HG02678 (cell line): ENCODE results near the gene KCNJ1.

Experiments
- ATAC-seq: cut with Tn5 transposase; IDR thresholded peaks from one replicate; pipeline ENCODE4 v1.9.1; 2021; ENCODE audit warnings: mild to moderate bottlenecking, moderate library complexity; ENCODE audit not compliant: unreplicated experiment

KCNJ1 gene

DNA sequence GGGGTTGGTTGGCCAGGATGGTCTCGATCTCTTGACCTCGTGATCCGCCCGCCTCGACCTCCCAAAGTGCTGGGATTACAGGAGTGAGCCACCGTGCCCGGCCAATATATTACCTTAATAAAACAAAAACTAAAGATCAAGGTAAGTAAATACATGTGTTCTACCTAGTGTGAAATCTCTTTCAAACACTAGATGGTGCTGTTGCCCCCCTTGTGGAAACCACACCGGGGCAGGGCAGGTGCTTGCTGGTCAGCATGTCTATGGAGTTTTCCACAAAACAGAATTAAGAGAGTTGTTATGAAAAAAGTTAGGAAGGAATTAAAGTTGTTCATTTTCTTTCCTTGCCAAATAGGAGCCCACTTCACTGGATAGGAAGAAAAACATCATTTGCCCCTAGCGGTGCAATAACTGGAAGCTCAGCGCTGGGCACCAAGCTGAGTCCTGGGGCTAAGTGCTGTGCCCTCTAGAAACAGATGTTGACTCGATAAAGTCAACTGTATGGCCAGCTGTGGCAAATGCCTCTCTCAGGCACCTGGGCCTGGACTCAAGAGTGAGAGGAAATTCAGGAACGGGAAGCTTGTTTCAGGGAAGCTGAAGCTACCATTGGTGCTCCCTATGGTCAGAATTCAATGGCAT is 17.7 kb upstream of the KCNJ1 start:
- peak; percentile 86 for ATAC-seq

DNA sequence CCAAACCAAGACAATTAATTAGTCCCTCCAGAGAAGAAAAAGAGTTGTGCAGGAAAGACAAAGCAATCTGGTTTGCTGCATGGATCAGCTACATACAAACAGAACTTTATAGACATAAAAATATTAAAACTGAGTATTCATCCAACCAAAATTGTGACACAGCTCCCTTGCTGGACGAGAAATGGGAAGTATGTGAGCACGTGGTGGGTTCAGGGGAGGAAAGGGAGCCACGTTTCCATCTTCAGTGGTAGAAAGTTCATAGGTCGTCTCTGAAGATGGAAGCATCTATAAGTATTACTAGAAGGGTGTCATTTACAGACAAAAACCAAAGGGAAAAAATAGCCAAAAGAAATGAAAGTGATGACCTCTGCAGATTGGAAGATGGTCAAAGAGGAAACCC is 17.0 kb upstream of the KCNJ1 start:
- ATAC-seq, result no peak

DNA sequence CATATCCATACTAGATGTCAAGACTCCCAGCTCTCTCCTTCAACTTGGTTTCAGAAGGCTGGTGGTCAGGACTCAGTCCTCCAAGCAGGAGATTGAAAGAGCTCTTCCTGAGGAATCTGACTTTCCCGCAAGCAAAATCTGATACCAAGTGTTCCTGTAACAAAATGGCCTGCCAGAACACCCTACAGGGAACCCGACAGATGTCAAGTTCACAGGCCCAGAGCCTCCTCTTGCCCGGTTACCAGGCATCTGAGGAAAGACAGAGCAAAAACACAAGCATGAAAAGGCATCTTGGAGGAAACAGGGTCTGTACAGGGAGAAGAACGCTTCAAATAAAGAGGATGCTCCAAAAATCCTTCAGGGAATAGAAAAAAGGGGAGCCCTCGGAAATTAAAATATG is 15.4 kb upstream of the KCNJ1 start:
- ATAC-seq, result no peak

DNA sequence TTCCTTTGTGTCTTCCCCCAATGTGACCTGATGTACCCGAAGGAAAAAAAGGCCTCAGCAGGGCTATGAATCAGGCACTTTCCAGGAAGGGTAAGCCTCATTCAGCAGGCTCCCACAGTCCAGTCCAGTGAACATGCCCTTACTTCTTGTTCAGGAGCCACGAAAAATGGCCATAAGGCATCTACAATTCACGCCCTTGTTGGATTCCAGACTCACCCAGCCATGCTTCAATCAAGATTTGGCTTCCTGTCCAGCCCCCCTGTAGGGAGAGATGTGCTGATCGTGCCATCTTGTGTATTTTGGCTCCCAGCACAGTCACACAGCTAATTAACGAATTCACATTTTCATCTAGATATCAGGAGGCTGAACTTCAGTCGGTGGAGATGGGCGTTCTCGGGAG is 14.1 kb upstream of the KCNJ1 start:
- no peak for ATAC-seq

DNA sequence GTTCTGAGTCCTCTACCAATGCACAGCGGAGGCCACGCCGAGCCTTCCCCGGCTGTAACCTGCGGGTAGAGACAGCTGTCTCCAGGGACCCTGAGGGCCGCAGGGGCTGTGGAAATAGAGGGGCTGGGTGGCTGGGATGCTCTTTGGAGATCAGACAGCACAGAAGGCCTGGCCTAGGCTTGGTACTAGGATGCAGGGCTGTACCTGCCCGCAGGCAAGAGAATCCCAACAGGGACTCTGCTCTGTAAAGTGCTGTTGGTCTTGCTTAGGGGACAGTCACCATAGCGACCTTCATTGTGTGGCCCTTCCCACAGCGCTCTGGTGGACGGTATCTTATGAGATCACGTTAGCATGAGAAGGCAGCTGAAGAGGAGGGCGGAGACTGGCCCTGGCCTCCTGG is 12.7 kb upstream of the KCNJ1 start:
- no peak for ATAC-seq

DNA sequence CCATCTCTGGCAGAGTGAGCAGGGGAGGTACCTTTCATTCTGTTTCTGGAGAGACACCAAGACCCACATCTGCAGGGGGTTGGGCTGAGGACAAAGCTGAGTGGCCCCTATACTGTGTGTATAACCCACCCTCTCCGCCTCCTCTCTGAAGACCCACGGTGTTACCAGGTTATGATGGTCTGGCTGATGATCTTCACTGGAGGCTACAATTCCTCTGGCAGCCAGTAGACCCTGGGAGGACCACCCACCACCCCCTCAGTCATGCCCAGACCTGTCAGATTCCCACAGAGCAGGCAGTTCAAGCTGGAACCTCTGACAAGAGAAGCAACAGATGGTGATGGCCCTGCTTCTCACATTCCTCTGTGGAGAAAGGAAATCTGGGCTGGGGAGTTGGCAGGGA is 11.4 kb upstream of the KCNJ1 start:
- ATAC-seq, result no peak

DNA sequence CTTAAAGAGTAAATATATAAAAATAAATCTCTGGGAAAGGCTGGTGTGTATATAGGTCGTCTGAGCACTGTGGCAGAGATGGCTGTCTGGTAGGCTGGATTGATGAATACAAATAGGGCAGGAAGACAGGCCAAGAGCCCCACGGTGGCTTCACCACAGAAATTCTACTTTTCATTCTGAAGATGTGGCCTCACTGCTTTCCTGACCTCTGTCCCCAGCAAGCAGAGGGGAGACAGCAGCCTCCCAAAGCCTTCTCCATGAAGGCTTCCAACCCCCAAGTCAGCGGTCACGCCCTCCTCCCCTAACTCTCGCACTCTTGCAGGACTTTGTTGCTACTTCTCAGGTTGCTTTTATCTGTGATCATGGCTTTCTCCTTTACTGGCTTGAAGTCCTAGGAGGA is 10.6 kb upstream of the KCNJ1 start:
- no peak for ATAC-seq

DNA sequence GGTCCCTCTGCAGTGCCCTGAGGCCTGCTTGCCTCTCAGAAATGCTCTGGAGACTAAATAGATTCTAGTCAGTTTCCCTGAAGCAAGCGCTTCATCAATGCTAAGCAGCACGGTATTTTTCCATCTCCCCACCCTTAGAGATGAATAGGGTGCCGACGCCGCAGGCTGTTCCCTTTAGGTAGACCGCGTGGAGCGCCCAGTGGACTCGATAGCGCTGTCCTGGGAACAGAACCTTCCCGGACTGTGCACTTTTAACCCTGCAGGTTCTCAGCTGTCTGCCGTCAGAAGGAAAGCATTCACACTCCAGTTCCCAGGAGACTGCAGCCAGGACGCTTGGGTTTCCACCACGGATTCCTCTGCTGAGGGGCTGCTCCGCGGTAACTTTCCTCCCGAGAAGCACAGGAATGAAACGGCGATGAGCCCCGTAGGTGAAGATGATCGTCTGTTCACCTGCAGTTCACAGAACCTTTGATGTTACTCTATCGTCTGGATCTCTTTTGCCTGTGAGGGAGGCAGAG is 9.1 kb upstream of the KCNJ1 start:
- ATAC-seq, result no peak

DNA sequence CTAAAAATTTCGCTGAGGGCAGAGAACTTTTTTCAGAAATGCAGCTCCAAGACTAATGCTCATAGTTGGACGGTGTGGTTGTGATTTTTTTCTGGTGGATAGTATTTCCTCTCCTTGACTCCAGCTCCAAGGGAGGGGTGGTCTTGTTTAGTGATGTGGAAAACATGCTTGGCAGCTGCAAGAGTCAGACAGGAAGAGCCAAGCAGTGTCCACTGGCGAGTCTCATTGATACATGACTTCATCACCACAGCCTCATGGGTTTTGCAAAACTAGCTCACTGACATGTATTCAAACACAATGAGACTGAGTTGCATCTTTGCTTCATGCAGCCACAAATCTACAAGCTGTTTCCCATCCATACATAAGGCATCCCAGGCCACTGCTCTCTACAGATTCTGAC is 7.3 kb upstream of the KCNJ1 start:
- no peak for ATAC-seq

DNA sequence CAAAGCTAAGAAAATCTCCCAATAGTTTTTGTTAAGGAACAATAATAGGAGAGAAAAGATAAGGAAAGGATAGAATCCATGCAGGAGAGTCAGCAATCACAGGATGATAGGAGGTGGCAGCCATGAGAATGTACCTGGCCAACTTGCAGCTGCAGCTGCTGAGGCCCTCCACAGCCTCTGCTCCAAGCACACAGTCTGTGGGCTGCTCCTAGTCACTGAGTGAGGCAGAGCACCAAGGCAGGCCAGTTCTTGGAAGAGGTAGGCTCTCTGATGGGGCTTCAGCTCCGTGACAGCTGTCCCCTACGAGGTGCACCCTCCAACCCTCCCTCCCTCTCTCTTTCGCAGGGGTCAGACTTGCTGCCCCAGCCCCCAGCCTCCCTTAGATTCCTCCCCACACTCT is 5.5 kb upstream of the KCNJ1 start:
- ATAC-seq, result no peak

DNA sequence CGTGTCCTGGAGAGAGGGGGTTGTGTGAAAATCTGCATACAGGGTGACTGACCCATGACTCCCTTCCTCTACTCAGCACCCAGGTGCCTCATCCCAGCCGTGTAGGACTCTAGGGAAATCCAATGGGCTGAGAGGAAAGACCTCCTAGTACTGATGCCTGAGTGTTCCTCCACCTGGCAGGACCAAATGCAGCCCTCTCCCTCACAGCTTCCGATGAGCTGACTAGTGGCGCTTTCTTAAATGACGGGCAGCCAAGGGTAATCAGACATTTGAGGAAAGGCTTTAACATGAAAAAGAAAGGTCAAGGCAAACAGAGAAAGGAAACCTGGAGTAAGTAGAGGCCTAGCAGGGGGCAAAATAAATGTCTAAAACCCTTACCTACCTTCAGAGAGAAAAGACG is 5.0 kb upstream of the KCNJ1 start:
- no peak for ATAC-seq

DNA sequence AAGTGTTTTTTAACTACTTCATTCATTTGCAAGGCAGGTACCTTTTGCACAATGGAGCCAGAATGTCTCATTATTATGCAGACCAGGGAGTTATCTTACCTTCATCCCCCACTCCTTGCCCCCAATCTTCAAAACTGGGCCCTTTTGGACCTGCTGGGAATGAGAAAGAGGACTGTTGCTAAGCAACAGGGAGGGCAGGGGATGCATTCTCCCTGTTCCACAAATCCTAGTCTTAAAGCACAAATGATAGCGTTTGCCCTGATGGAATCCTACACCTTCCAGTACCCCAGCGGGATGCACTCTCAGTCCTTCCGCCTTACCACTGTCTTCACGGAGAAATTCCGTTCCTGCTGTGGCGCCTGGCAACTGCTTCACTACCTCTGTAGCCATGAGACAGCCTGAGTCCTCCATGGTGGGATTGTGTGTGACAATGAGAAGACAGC is 4.1 kb upstream of the KCNJ1 start:
- ATAC-seq, result no peak

DNA sequence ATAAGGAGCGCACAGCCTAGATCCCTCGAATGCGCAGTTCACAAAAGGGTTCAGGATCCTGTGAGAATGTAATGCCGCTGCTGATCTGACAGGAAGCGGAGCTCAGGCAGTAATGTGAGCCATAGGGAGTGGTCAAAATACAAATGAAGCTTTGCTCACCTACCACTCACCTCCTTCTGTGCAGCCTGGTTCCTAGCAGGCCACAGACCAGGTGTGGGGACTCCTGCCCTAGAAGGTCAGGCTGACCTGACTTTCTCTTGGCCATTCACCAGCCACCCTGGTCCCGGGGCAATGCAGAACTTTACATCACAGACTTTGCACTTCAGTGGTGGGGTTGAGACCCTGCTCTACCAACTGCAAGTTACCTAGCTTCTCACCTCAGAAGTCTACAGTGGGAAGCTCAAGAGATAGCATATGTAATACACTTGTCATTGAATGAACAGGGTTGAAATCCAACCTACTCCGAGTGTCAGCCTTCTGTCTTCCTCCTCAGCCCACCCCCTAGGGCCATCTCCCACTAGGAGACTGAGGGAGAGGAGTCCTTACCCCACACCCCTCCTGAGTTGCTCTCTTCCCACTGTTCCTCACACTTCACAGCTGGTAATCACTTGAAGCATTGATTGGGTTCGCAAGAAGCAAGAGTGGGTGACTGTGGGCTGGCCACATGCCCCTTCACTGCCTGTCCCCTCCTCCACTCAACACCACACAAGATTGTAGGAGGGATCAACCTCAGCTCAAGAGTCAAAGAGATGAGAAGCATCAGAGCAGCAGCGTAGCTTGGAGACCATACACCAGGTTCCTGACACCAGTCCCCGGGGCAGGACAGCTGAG is 2.0 kb upstream of the KCNJ1 start:
- ATAC-seq, result no peak

DNA sequence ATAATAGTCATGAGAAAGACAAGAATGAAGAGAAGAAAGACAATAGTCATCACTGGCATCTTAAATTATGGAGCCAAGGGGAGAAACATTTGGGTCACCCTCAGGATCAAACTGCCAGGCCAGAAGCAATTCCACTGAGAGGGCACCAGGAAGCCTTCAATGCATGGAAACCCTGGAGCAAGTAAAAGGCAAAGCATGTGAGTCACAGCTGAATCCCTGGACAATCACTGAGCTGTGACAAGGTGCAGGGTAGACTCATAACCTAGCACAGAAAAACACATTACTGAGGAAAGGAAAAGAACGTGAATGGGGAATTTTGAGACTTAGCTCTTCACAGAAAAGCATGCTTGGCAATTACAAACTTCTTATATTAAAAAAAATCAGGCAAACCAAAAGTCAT is 1.6 kb downstream of the KCNJ1 start:
- no peak for ATAC-seq

DNA sequence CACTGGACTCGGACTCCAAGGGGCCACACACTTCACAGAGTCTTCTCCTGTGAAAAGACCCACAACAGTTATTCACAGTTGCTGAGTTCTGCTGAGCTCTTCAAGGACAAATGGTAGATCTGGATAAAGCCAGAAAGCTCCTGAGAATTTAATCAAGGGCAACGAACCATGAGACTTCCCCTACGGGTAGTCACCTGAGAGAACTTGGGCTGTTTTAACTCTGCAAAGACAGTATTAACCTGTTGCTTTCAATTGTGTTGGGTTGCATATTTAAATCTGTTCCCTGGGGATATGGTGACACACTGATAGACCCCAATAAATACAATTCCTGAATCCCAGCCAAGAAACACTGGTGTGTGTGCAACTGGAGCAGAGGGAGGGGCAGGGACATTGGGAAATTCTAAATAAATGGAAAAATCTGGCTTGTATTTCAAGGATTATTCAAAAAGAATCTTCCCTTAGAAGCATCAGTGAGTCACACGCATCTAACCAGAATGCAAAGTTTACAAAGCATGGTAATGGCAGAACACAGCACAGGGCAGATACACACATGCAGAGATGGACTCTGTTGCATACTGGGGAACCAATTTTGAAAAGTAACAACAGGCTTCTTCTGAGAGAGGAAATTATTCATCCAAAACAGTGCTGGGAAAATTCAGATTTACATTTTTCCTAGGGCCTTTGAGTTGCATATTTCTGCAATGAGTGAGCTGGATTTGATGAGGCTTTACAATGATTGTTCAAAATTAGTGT is 4.0 kb downstream of the KCNJ1 start:
- no peak for ATAC-seq

DNA sequence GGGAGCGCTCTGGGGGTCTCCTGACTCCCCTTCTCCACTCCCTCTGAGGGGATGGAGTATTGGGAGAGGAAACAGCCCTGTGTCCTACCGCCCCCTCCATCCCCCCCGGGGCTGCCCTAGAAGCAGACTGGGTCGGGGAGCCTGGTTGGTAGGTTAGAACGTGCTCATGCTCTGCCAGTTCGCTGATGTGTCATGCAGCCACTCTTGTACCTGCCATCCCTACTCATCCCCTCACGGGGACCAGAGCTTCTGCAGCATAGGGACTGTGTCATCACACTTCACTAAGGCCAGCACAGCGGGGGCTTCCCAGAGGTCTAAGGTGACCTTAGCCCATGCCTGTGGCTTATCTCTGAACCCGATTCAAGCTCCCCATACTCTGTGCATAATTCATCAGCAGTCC is 4.7 kb downstream of the KCNJ1 start:
- ATAC-seq, result no peak

DNA sequence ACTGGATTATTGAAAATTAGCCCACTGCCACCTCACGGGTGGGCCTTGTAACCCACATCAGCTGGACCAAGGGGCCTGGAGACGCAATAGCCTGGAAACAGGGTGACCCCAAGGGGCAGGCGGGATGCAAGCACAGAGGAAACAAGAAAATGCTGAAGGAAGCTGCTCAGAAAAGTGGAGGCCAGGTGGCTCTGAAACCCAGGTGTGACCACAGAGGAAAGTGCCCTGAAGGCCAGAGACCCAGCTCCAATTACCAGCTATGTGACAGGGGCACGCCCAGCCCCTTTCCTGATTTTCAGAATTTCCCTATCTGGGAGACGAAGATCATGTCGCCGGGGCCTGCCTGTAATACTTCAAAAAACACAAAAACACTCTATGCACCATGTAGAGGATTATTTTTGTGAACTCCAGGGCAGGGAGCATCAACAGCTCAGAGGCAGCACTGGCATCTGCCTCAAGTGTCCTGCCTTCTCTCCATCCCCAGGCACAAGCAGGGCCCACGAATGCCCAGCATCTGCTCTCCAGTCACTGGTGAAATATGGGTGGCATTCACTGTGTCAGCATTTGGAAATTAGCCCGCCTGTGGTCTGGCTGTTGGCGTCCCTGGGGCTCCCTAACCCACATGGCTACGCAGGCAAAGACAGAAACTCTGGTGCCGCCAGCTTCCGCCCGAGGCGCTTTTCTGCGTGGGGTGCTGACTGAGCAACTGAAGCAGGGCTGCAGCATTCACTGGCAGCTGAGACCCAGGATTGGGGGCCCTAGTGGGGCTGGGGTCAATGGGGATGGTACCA is 6.3 kb downstream of the KCNJ1 start:
- ATAC-seq, result no peak

DNA sequence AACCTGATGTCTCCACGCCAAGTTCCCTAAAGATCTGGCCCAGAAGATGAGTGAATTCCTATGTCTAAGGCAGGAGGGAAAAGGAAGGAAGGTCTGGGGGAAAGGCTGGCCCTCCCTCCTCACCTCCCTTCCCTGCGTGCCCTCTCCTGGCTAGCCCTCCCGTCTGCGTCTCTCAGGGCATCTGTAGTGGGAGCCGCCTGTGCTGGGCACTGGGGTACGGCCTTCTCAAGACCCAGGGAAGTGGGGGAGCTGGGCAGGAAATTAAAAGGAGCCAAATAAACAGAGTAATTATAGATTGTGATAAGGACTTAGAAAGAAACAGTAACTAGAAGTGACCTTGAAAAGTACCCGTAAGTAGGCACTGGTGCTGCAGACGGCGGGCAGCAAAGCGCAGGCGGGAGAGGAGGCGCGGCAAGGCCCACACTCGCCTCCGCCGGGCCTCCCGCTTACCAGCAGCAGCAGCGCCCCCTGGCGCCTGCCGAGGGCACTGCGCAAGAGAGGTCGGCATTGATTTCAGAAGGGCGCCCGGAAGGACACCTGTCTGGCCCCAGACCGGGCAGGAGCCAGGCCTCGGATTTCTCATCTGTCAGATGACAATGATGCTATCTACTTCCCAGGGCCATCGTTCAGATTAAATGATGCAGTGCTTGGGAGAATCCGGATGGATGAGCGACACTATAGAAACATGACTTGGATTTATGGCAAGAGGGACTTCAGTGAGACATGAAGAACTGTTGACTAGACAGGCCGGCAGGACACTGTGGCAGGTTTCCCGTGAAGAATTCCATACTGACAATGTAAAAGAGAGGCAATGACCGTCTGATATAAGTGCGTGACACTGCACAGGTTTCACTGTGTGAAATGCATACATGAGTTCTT is 7.3 kb downstream of the KCNJ1 start:
- ATAC-seq, result peak; percentile 95

DNA sequence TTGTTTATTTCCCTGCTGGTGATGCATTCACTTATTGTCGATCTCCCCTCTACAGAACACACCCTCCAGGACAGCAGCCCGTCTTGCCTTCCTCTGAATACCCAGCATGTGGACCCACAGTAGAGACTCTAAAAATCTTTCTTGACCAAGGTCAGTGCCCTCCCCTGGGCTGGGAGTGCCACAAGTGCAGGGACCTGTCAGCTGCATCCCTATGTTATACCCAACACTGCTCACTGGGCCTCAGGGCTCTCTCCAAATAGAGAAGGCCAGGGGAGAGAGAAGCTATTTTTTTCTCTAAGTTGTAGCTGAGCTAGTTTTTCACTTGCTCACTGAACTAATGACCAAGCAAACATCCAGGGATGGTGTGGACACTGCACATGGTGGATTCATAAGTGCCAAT is 9.8 kb downstream of the KCNJ1 start:
- no peak for ATAC-seq

DNA sequence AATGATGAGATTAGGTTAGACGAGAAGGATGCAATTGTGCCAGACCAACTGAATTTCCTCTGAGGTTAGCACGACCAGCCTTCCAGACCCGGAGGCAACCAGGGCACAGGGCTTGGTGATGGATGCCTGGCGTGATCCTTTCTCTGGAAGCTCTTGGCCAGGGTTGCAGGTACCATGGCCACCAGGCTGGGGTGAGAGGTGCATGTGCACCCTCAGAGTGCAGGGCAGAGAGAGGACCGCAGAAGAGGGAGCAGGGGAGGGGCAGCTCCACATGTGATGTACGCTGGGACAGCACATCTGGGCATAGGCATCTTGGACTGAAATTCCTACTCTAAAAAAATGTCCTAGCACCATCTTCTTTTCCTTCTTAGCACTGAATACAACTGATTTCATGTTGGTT is 10.9 kb downstream of the KCNJ1 start:
- ATAC-seq, result no peak
